GM19397 (cell line): ENCODE data around the gene FAM78B.
A peak's percentile ranks its signal among the peaks of the same experiment; 100 is the strongest.

ENCODE experiments used
- ATAC-seq: cut with Tn5 transposase; IDR thresholded peaks from one replicate; pipeline ENCODE4 v1.9.1; 2021; ENCODE audit warnings: mild to moderate bottlenecking, moderate library complexity; ENCODE audit not compliant: unreplicated experiment

Gene FAM78B

GRCh38 chr1:166121010-166121409, 45.8 kb downstream of the FAM78B start:
- ATAC-seq: no peak

DNA sequence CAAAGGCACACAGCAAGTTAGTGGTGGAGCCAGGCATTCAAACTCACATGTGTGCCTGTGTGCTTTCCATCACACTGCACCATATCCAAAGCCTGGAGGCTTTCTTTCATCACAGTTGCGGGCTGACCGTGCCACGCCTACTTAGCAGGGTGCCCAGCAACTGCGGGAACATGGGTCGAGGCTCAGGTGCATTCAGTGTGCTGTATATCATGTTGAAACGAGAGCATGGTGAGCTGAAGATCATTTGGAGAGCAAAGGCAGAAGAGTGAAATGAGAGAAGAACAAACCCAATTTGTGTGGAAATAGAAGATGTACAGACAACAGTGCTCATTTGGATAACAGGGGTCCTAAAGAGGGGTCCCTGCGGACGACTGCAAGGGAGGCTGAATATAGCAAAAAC, 46.5 kb downstream of the FAM78B start:
- ATAC-seq: no peak

DNA sequence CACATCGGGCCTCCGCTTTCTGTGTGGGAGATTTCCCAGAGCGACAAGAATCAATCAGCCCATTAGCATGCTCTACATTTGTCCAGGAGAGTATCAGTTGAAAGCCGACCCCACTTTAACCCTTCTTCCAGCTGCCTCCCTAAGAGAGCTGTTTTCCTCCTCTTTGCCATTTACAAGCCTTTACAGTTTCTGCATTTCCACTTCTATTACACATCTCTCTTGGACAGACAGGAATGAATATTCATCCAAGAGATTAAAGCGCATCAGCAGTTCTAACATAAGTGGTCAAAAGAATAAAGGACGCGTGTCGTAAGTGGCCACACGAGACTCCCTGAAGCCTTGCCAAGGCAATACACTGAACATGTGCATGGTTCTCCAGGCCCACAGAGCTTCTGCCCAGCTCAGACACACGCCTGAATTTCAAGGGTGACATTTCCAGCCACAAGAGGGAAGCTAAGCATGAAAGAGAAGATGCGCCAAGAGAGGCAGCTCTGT, 47.3 kb downstream of the FAM78B start:
- no peak for ATAC-seq

DNA sequence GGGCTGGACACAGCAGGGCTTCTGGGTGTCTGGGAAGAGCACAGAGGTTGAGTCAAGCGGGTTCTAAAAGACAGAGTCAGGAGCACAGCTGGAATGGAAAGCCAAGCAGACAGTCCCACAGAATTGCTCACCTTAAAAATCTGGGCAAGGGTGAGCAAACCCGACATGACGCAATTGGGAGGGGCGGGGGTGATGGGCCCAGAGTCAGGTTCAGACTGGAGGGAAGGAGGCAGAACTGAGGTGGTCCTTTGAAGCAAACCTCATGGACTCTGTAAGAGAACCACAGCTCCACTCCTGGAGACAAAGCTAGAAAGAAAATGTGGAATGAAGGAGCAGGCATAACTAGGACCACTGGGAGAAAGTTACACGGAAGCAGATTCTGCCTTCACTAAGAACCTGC, 49.0 kb downstream of the FAM78B start:
- no peak for ATAC-seq

DNA sequence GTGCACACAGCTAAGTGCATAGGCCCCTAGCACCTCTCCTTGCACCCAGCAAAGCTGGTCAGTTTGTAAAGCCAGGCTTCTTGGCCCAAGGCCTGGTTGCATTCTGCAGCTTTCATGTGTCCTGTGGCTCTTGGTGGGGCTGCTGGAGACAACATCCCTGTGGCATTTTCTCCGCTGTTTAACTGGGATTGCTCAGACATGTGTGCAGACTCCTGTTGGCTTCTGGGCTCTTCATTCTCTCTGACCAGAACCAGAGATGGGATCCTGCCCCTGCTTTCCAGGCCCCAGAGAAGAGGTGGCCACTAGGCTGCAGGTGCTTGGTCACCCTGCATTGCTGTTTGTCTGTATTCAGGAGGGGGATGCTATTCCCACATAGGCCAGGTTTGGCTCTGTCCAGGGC, 50.8 kb downstream of the FAM78B start:
- ATAC-seq: no peak

- ATAC-seq: no peak
Observed at GRCh38 chr1:166114419-166114818, 52.4 kb downstream of the FAM78B start.

DNA sequence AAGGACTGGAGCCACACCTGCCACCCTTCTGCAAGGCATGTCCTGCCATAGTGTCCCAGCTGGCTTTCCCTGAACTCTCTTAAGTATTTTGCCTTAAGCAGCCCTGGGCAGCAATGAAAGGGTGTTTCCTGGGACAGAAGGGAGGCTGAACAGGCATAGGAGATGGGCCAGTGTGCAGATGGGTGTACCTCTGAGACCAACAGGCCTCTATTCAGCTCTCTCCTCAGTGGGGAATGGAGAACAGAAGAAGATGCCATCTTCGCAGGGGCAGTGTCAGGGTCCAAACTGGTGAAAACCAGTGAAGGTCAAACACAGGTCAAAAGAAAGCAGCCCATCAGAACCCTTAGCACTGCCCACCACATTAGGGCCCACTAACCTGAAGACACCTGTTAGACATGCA, 53.2 kb downstream of the FAM78B start:
- ATAC-seq: no peak

GRCh38 chr1:166113031-166113430, 53.8 kb downstream of the FAM78B start:
- no peak for ATAC-seq

DNA sequence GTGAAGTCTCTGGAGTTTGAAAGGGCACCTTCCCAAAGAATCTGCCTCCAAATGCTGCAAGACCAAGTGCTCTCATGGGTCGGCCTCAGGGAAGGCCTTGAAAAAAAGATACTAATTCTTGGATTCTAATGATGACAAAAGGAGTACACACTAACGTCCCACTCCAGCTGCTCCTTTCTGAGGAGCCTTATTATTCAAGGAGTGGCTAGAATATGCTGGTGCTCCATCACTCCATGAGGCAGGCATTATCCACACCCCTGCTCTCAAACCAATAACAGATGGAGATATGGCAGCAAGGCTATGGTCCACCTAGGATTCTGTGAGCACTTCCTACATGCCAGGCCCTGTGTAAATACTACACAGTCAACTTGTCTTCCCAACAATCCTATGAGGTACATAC, 54.4 kb downstream of the FAM78B start:
- ATAC-seq: no peak

DNA sequence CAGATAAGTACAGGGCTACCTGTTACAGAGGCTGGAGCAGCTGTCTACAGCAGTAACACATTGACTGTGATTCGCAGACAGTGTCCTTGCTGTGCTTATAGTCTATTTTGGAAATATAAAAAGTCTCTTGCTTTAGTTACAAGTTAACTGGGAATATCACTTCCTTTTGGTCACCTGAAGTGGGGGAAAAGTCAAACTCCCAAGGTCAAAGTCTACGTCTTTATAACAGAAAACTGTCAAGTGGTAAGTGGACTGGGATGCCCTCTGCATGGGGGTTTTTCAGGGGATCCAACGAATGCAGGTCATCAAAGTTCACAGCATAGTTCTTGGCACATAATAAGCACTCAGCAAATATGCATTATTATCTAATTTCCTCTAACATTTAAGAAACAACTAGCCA, 55.4 kb downstream of the FAM78B start:
- ATAC-seq: no peak

- no peak for ATAC-seq
Observed at GRCh38 chr1:166090244-166090643, 76.6 kb downstream of the FAM78B start.

- peak; percentile 56 for ATAC-seq
Observed at GRCh38 chr1:166089804-166090203, 77.0 kb downstream of the FAM78B start.

DNA sequence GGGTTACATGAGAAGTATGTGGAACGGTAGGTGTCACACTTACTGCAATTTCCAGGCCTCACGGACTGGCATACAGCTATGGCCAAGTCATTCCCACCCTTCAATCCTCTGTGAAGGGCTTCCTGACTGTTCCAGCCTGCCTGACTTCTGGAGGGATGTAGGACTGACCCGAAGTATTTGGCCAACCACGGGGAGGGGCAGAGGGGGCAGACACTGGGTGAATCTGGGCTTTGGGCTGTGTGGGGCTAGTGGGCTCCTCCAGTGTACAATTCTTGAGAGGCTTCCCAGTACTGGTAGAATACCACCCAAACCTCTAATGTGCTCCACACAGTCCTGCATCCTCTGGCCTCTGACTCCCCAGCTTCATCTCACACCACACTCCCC, 78.2 kb downstream of the FAM78B start:
- no peak for ATAC-seq

DNA sequence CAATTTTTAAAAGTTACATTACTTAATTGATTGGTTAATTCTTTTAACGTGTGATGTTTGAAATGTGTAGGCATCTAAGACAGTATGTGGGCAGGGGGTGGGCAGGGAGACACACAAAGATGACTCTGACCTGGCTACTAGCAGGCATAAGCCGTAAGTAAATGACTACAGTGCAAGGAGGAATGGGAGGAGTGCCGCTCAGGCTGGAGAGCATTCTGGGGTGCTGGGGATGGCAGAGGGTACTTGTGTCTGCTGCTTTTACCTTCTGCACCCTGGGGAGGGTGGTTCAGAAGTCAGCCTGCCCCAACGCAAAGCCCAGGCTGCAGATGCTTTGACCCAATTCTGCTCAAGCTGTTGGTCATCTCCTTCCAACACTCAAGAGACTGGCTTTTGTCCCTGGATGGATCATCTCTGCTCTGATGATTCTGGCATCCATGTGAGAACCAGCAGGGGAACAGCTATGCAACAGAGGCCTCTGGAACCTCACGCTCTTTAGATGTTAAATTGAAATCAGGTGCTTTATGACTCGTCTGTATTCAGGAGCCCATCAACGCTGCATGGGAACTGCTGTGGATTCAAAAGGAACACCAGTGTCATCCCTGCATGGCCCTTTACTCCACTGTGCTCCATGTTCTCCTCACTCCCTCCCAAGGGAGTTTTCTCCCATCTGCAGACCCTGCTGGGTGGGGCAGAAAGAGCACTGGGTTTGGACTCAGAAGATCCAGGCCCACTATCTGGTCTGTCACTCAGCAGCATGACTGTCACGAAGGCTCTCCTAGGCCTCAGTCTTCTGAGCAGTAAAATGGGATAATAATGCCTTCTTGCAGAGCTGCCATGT, 78.8 kb downstream of the FAM78B start:
- no peak for ATAC-seq

DNA sequence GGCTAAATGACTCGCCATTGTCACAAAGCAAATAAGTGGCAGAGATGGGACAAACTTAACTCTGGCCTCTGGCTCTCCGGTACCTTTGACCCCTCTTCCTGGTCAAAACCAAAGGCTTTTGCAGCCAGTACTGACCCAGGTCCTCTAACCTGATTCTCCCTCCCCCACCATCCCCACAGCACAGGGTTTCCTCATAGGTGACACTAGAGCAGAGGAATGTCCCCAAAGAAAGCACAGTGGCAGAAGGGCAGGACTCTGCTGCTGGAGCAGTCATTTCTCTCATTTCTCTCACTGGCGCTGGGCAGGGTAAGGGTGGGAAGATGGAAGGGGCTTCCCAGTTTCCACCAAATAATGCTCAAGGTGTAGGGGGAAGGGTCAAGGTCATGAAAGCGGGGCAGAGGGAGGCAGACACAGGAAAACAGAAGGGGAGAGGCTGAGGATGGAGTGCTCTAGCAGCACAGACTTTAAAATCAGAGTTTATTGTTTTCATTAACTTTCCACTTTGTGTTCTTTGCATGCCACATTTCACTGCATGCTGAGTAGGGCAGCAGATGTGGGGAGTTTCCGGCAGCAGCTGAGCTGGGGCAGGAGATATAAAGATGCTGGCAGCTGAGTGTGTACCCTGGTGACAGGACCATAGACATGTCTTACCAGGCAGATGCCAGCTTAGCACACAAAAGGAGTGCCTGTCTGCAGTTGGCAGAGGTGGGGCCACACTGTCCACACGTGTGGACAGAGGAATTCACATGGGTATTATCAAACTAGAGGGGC, 80.5 kb downstream of the FAM78B start:
- ATAC-seq: peak; percentile 35

- ATAC-seq: no peak
Observed at GRCh38 chr1:166084613-166085012, 82.2 kb downstream of the FAM78B start.

DNA sequence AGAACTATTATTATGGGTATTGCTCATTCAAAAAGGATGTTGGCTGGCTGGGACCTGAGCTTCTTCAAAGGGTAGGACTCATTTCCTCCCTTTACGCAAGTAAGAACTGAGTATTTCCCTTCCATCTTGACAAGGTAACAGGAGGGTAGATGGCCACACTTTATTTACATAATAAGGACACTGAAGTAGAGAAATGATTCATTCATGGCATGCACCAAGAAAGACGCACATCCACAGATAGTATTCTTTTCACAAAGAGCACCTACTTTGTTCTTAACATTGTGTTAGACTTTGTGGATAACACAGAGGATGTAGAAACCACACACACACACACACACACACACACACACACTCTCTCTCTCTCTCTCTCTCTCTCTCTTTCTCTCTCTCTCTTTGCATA, 82.9 kb downstream of the FAM78B start:
- ATAC-seq: peak; percentile 37

DNA sequence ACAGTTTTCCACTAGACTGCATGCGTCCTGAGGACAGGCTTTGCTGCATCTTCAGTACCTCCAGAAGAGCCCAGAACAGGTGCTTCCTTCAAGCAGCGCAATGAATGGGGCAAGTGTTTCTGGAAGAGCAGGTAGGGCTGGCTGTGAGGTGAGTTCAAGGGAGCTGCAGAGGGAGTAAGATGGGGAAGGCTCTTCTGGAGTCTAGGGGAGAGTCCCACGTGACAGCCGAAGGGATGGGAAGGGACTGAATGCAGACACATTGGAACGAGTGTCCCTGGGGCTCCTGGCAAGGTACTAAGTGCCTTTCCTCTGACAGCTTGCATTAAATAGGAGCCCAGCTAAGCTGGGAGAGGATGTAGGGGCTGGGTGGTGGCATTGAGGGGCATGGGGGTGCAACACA, 84.2 kb downstream of the FAM78B start:
- no peak for ATAC-seq

- no peak for ATAC-seq
Observed at GRCh38 chr1:166080967-166081870, 85.6 kb downstream of the FAM78B start.

DNA sequence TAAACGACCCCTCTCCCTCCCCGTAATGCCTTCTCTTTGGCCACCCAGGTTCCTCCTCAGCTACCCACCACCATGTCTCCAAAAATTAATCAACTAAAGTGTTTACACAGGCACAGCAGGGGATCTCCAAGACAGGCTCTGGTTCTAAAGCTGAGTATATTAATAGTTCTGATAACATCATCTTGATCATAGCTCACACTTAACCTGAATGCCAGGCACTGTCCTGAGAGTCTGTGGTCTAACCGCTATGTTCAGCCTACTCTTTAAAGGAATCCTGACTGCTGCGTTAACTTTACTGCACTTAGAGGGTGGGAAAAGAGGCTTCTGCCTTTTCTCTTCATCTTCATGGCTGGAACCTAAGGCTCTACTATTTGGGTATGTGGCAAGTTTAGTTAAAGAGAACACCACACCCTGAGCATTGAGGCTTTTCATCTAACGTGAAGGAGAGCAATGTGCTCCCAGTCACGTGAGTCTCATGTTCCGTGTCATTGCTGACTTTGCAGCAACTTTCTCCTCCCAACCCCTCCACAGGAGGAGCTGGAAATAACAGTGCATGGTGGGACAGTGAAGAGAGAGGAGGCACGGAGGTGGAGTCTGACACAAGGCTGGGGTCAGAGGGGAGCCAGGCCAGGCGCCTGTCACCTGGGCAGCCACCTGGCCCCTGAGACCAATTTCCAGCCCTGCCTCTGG, 86.4 kb downstream of the FAM78B start:
- ATAC-seq: no peak

- no peak for ATAC-seq
Observed at GRCh38 chr1:166079276-166079675, 87.5 kb downstream of the FAM78B start.
